Right lobe of liver (tissue), 4 donors: Measurements from ENCODE around the gene ZNF600.
"Not testable (repeated sequence)": the region's sequence is repeated elsewhere in the genome, so short reads cannot be mapped to it uniquely, and the experiment has no call there.

Experiments
- POLR2A ChIP-seq: fragments of 450-650 bp; IDR thresholded peaks from one replicate; pipeline ENCODE4 v1.6.1; 2017; ENCODE audit warnings: antibody characterized with exemption, mild to moderate bottlenecking
- TF ChIP-seq, protein P1 (sequence below), 4 donors: fragments of 200-600 bp in 3 of 4; fragments of 450-650 bp in 1 of 4; IDR thresholded peaks; one replicate each; pipeline versions ENCODE4 v1.5.1 to v1.8.0; 2016 to 2022; ENCODE audit warnings: antibody characterized with exemption in 4 of 4, mild to moderate bottlenecking in 2 of 4
- donor health status: DM: no; HTN: no; CAD: no.
- donor health status: DM: no; HTN: no; CAD: no.
- donor health status: DM: no; HTN: yes; CAD: no.

DNA sequence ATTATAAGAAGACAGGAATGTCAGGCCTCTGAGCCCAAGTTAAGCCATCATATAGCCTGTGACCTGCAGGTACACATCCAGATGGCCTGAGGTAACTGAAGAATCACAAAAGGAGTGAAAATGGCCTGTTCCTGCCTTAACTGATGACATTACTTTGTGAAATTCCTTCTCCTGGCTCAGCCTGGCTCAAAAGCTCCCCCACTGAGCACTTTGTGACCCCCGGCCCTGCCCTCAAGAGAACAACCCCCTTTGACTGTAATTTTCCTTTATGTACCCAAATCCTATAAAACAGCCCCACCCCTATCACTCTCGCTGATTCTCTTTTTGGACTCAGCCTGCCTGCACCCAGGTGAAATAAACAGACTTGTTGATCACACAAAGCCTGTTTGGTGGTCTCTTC, 30.1 kb downstream of the ZNF600 start:
- TF ChIP-seq, protein P1, sequence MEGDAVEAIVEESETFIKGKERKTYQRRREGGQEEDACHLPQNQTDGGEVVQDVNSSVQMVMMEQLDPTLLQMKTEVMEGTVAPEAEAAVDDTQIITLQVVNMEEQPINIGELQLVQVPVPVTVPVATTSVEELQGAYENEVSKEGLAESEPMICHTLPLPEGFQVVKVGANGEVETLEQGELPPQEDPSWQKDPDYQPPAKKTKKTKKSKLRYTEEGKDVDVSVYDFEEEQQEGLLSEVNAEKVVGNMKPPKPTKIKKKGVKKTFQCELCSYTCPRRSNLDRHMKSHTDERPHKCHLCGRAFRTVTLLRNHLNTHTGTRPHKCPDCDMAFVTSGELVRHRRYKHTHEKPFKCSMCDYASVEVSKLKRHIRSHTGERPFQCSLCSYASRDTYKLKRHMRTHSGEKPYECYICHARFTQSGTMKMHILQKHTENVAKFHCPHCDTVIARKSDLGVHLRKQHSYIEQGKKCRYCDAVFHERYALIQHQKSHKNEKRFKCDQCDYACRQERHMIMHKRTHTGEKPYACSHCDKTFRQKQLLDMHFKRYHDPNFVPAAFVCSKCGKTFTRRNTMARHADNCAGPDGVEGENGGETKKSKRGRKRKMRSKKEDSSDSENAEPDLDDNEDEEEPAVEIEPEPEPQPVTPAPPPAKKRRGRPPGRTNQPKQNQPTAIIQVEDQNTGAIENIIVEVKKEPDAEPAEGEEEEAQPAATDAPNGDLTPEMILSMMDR (IDR thresholded peaks at IDR 0.05), result not testable (repeated sequence)
- TF ChIP-seq POLR2A, result not testable (repeated sequence)
